Liver (tissue), 9 donors: ENCODE results near the gene WDR90. TPM values are rescaled to one million over a fixed set of nuclear protein-coding genes. Genes with fewer than 3 reads are reported as not detected.
A peak's percentile ranks its signal among the peaks of the same experiment; 100 is the strongest.

Experiments used
- DNase-seq: peaks from one replicate; pipeline ENCODE4 v3.0.0-alpha.2; 2017; ENCODE audit warnings: low spot score
- H3K27ac ChIP-seq, 2 donors: one replicate each; pipeline ENCODE4 v1.7.0; 2013; ENCODE audit warnings: inconsistent platforms in 2 of 2, low read length in 2 of 2, control low read depth in 1 of 2, low read depth in 1 of 2, mild to moderate bottlenecking in 1 of 2
- H3K27me3 ChIP-seq, 4 donors: one replicate each; pipeline versions ENCODE4 v1.6.1 to v1.7.0; 2013; ENCODE audit warnings: low read length in 3 of 4, inconsistent platforms in 1 of 4, mild to moderate bottlenecking in 1 of 4, moderate library complexity in 1 of 4; ENCODE audit not compliant: control insufficient read depth in 4 of 4, insufficient read depth in 4 of 4
- H3K36me3 ChIP-seq, 4 donors: one replicate each; pipeline versions ENCODE4 v1.6.1 to v1.7.0; 2013; ENCODE audit warnings: low read length in 3 of 4, mild to moderate bottlenecking in 3 of 4, low read depth in 1 of 4, moderate library complexity in 1 of 4; ENCODE audit not compliant: control insufficient read depth in 4 of 4, insufficient read depth in 3 of 4
- H3K4me1 ChIP-seq, 4 donors: one replicate each; pipeline versions ENCODE4 v1.6.1 to v1.7.0; 2013; ENCODE audit warnings: low read length in 3 of 4, mild to moderate bottlenecking in 3 of 4, moderate library complexity in 1 of 4; ENCODE audit not compliant: control insufficient read depth in 4 of 4, insufficient read depth in 4 of 4
- H3K4me3 ChIP-seq, 3 donors: one replicate each; pipeline versions ENCODE4 v1.6.1 to v1.7.0; 2013; ENCODE audit warnings: low read length in 3 of 3, control low read depth in 1 of 3, low read depth in 1 of 3, mild to moderate bottlenecking in 1 of 3
- H3K9ac ChIP-seq, 2 donors: one replicate each; pipeline ENCODE4 v1.7.0; 2013; ENCODE audit warnings: low read length in 2 of 2, mild to moderate bottlenecking in 2 of 2, moderate library complexity in 2 of 2, control low read depth in 1 of 2, low read depth in 1 of 2
- H3K9me3 ChIP-seq, 4 donors: one replicate each; pipeline versions ENCODE4 v1.6.1 to v1.7.0; 2013; ENCODE audit warnings: low read length in 3 of 4; ENCODE audit not compliant: control insufficient read depth in 4 of 4
- EGR1 ChIP-seq, 2 donors: IDR thresholded peaks; 2 replicates each; pipeline ENCODE4 v1.6.1; 2016 to 2018; ENCODE audit warnings: antibody characterized with exemption in 2 of 2, low read depth in 2 of 2
- FOXA1 ChIP-seq: IDR thresholded peaks from 2 replicates; pipeline ENCODE4 v1.6.1; 2016; ENCODE audit warnings: antibody characterized with exemption
- GABPA ChIP-seq, 2 donors: IDR thresholded peaks in 1 of 2; conservative IDR thresholded peaks in 1 of 2; 2 replicates each; pipeline ENCODE4 v1.6.1; 2016; ENCODE audit warnings: antibody characterized with exemption in 2 of 2, mild to moderate bottlenecking in 1 of 2, moderate library complexity in 1 of 2
- HNF4A ChIP-seq, 2 donors: conservative IDR thresholded peaks; 2 replicates each; pipeline ENCODE4 v1.6.1; 2016; ENCODE audit warnings: antibody characterized with exemption in 2 of 2, mild to moderate bottlenecking in 2 of 2
- HNF4G ChIP-seq: IDR thresholded peaks from 2 replicates; pipeline ENCODE4 v1.6.1; 2016; ENCODE audit warnings: antibody characterized with exemption
- JUND ChIP-seq, 2 donors: IDR thresholded peaks; 2 replicates each; pipeline ENCODE4 v1.6.1; 2016; ENCODE audit warnings: antibody characterized with exemption in 2 of 2
- NR2F2 ChIP-seq: IDR thresholded peaks from 2 replicates; pipeline ENCODE4 v1.6.1; 2016; ENCODE audit warnings: antibody characterized with exemption
- RAD21 ChIP-seq, 2 donors: IDR thresholded peaks; 2 replicates each; pipeline ENCODE4 v1.6.1; 2016; ENCODE audit warnings: antibody characterized with exemption in 2 of 2, mild to moderate bottlenecking in 2 of 2
- RXRA ChIP-seq, 2 donors: IDR thresholded peaks; 2 replicates each; pipeline ENCODE4 v1.6.1; 2017 to 2018; ENCODE audit warnings: antibody characterized with exemption in 2 of 2, mild to moderate bottlenecking in 1 of 2
- SP1 ChIP-seq: IDR thresholded peaks from 2 replicates; pipeline ENCODE4 v1.6.1; 2018; ENCODE audit warnings: antibody characterized with exemption, mild to moderate bottlenecking
- TAF1 ChIP-seq: conservative IDR thresholded peaks from 2 replicates; pipeline ENCODE4 v1.6.1; 2016; ENCODE audit warnings: antibody characterized with exemption, mild to moderate bottlenecking
- WGBS: extraction: QIAGEN DNeasy Blood & Tissue Kit; methylation state at CpG from one replicate; pipeline ENCODE4 v1.1.7; 2013; 5-methylcytosine and 5-hydroxymethylcytosine counted together
- polyA plus RNA-seq, 2 donors: library from polyadenylated mRNA; stranded (reverse) in 1 of 2; unstranded in 1 of 2; fragments of 200-250 nt in 1 of 2; fragments of >200 nt in 1 of 2; fragmentation: Nextera tagmentation in 1 of 2; extraction: Ambion mirVana in 1 of 2; gene quantifications; one replicate each; pipeline versions ENCODE4 v1.2.1 to v1.2.3, GENCODE V29; 2013 to 2015
- total RNA-seq, 2 donors: library from RNA; depleted of rRNA; stranded (reverse); fragments of >200 nt; gene quantifications; one replicate each; pipeline ENCODE4 v1.2.3, GENCODE V29; 2014
- TF ChIP-seq, protein P1 (sequence below): IDR thresholded peaks from 2 replicates; pipeline ENCODE4 v1.6.1; 2016; ENCODE audit warnings: antibody characterized with exemption, mild to moderate bottlenecking
- TF ChIP-seq, protein P2 (sequence below): IDR thresholded peaks from 2 replicates; pipeline ENCODE4 v1.6.1; 2016; ENCODE audit warnings: antibody characterized with exemption
- TF ChIP-seq, protein P3 (sequence below): IDR thresholded peaks from 2 replicates; pipeline ENCODE4 v1.6.1; 2016; ENCODE audit warnings: antibody characterized with exemption
- TF ChIP-seq, protein P4 (sequence below): IDR thresholded peaks from 2 replicates; pipeline ENCODE4 v1.6.1; 2016; ENCODE audit warnings: antibody characterized with exemption
- donor health status: healthy.
- donor health status: healthy.
- donor health status: healthy.
- donor health status: healthy.
- donor health status: healthy.

WDR90 gene
- total and polyA plus RNA-seq, 4 donors: 4.7 to 13.4 (median 7.9) TPM

DNA sequence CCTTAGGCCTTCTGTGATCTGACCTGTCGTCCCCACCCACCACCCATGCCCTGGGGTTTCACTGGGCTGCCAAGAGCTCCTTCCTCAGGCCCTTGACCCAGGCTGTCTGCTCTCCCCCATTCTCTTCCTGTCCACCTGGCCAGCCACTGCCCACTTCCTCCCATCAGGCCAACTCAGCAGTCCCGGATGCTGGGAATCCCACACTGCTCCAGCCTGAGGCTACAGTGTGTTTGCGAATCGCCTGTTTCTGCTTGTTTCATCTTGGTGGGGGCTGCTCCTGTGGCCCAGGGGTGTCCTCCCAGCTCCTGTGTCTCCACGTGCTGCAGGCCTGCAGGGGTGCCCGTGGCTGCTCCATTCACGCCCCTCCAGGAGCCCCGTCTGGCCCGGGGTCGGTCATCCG, 64.9 kb downstream of the WDR90 start (continued):
- TF ChIP-seq, protein P1, sequence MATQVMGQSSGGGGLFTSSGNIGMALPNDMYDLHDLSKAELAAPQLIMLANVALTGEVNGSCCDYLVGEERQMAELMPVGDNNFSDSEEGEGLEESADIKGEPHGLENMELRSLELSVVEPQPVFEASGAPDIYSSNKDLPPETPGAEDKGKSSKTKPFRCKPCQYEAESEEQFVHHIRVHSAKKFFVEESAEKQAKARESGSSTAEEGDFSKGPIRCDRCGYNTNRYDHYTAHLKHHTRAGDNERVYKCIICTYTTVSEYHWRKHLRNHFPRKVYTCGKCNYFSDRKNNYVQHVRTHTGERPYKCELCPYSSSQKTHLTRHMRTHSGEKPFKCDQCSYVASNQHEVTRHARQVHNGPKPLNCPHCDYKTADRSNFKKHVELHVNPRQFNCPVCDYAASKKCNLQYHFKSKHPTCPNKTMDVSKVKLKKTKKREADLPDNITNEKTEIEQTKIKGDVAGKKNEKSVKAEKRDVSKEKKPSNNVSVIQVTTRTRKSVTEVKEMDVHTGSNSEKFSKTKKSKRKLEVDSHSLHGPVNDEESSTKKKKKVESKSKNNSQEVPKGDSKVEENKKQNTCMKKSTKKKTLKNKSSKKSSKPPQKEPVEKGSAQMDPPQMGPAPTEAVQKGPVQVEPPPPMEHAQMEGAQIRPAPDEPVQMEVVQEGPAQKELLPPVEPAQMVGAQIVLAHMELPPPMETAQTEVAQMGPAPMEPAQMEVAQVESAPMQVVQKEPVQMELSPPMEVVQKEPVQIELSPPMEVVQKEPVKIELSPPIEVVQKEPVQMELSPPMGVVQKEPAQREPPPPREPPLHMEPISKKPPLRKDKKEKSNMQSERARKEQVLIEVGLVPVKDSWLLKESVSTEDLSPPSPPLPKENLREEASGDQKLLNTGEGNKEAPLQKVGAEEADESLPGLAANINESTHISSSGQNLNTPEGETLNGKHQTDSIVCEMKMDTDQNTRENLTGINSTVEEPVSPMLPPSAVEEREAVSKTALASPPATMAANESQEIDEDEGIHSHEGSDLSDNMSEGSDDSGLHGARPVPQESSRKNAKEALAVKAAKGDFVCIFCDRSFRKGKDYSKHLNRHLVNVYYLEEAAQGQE: no peak
- no peak for TF ChIP-seq SP1
- no peak for TF ChIP-seq RAD21 (IDR thresholded peaks at IDR 0.05)
- no peak for TF ChIP-seq NR2F2
- no peak for TF ChIP-seq GABPA (IDR thresholded peaks at IDR 0.05 in 1 of 2, conservative IDR thresholded peaks at IDR 0.05 in 1 of 2)

DNA sequence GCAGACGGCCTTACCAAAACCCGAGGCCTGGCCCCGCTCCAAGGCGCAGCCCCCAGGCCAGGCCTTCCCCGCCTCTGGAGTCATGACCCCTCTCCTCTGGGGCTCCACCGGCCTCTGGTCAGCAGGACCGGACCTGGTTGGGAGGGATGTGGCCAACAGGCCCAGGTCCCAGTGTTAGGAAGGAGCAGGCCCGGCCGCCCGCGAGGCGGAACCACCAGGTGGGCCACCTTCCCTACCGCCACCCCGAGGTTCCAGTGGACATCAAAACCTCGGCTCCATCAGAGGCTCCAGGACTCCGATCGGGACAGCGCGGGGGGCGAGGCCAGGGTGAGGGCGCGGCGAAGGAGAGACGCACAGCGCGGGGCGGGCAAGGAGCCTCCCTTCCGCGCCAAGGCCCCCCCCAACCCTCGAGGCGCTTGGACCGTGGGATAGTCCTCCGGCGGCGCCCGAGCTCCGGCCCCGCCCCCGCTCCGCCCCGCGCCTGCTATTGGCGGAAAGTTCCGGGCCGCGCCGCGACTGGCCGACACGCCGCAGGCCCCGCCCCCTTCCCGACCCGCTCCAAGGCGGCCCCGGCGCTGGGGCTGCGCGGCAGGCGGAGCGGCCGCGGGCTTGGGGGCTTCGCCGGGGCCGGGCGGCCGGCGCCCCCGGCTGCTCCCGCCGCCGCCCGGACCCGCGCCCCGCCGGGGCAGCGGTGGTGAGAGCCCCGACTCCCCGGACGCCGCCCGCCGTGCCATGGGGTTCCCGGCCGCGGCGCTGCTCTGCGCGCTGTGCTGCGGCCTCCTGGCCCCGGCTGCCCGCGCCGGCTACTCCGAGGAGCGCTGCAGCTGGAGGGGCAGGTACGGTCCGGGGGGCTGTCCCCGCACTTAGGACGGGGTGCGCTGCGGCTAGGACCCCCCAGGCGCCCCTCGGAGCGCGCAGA, 65.7 kb downstream of the WDR90 start, which contains the start of gene METRN:
TSS of gene METRN (plus strand) at position 561 of the 919 bp plus-strand sequence. CDS start at position 733, 172 bp downstream.
- TF ChIP-seq HNF4A (conservative IDR thresholded peaks at IDR 0.05): no peak
- TF ChIP-seq, protein P2, sequence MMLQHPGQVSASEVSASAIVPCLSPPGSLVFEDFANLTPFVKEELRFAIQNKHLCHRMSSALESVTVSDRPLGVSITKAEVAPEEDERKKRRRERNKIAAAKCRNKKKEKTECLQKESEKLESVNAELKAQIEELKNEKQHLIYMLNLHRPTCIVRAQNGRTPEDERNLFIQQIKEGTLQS: no peak
- TF ChIP-seq FOXA1: no peak
- TF ChIP-seq NR2F2: no peak
- TF ChIP-seq TAF1: no peak
- Histone ChIP-seq H3K4me3 (peak within 1 kb of the TSS in 2 of 3 donors; percentile 60 to 74), H3K9me3 (no peaks in the 10 kb centered on the region), H3K9ac (no peak within 1 kb of the TSS), H3K36me3 (peaks cover 0 to 2% (median 0%) of the 10 kb centered on the region in 4 donors), H3K4me1 (peaks cover 18 to 30% (median 24%) of the 10 kb centered on the region in 4 donors), H3K27me3 (peaks cover 0 to 6% (median 0%) of the 10 kb centered on the region in 4 donors), H3K27ac (no peak within 1 kb of the TSS)
- 7% methylated on average over 108 of the region's 108 CpGs for WGBS
- peak; percentile 93 for DNase-seq

DNA sequence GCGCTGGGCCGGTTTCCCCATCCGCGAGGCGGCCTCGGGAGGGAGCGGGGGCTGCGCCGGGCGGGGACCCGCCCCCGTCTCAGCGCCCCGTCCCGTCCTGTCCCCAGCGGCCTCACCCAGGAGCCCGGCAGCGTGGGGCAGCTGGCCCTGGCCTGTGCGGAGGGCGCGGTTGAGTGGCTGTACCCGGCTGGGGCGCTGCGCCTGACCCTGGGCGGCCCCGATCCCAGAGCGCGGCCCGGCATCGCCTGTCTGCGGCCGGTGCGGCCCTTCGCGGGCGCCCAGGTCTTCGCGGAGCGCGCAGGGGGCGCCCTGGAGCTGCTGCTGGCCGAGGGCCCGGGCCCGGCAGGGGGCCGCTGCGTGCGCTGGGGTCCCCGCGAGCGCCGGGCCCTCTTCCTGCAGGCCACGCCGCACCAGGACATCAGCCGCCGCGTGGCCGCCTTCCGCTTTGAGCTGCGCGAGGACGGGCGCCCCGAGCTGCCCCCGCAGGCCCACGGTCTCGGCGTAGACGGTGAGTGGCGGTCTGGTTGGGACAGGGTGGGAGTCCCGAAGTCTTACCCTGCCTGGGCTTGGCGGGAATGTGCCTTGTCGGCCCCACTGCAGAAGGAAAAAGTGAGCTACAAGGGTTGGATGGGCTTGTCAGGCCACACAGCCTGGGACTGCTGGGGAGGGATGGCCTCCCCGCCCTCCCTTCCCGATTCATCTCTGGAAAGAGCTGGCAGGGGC, 66.5 kb downstream of the WDR90 start:
- no peak for DNase-seq
- no peak overlapping the region for H3K9ac ChIP-seq

More for the DNA sequence above, 66.5 kb downstream of the WDR90 start:
- Histone ChIP-seq H3K27ac (no peak overlapping the region), H3K27me3 (peaks cover 0 to 3% (median 0%) of the 10 kb centered on the region in 4 donors), H3K36me3 (peaks cover 0 to 2% (median 0%) of the 10 kb centered on the region in 4 donors), H3K4me1 (peaks cover 23 to 38% (median 29%) of the 10 kb centered on the region in 4 donors), H3K9me3 (no peaks in the 10 kb centered on the region), H3K4me3 (peak overlapping the region in 2 of 3 donors; percentile 60 to 74)
- TF ChIP-seq, protein P3, sequence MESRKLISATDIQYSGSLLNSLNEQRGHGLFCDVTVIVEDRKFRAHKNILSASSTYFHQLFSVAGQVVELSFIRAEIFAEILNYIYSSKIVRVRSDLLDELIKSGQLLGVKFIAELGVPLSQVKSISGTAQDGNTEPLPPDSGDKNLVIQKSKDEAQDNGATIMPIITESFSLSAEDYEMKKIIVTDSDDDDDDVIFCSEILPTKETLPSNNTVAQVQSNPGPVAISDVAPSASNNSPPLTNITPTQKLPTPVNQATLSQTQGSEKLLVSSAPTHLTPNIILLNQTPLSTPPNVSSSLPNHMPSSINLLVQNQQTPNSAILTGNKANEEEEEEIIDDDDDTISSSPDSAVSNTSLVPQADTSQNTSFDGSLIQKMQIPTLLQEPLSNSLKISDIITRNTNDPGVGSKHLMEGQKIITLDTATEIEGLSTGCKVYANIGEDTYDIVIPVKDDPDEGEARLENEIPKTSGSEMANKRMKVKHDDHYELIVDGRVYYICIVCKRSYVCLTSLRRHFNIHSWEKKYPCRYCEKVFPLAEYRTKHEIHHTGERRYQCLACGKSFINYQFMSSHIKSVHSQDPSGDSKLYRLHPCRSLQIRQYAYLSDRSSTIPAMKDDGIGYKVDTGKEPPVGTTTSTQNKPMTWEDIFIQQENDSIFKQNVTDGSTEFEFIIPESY: no peak
- TF ChIP-seq NR2F2: no peak
- TF ChIP-seq HNF4G: no peak
- no peak for TF ChIP-seq TAF1
- no peak for TF ChIP-seq EGR1 (IDR thresholded peaks at IDR 0.05; ENCODE audit: low read depth in 2 of 2)
- TF ChIP-seq GABPA (IDR thresholded peaks at IDR 0.05 in 1 of 2, conservative IDR thresholded peaks at IDR 0.05 in 1 of 2): no peak
- no peak for TF ChIP-seq RXRA (IDR thresholded peaks at IDR 0.05)
- TF ChIP-seq, protein P4, sequence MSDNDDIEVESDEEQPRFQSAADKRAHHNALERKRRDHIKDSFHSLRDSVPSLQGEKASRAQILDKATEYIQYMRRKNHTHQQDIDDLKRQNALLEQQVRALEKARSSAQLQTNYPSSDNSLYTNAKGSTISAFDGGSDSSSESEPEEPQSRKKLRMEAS: no peak
- TF ChIP-seq JUND (IDR thresholded peaks at IDR 0.05): no peak
- no peak for TF ChIP-seq RAD21 (IDR thresholded peaks at IDR 0.05)
- TF ChIP-seq SP1: no peak
- WGBS: 2% methylated on average over 74 of the region's 74 CpGs
